ENCODE data around the gene CD247.

- TF ChIP-seq CTCF (conservative IDR thresholded peaks at IDR 0.05; ENCODE audit: low read depth, low read length) (no peak), EZH2 (IDR thresholded peaks at IDR 0.05; ENCODE audit: borderline replicate concordance, low read depth, low read length, poor library complexity, severe bottlenecking) (no peak)
These were observed 13.9 kb downstream of the CD247 start for GRCh38 chr1:167504467-167504827.
